HepG2 (cell line): Measurements from ENCODE around the gene CDH12.

Experiments
- HNRNPH1 ChIP-seq: fragments of 200-400 bp; formaldehyde crosslinking; optimal IDR thresholded peaks from 2 replicates; pipeline ENCODE3; 2017; ENCODE audit warnings: mild to moderate bottlenecking, low read depth, low read length
- POLR2A ChIP-seq, 2 experiments: IDR thresholded peaks; 2 replicates each; pipeline ENCODE4 v1.6.1; 2011; ENCODE audit warnings: low read depth in 2 of 2, low read length in 2 of 2, mild to moderate bottlenecking in 1 of 2, moderate library complexity in 1 of 2; ENCODE audit not compliant: insufficient read depth in 1 of 2
- RFX3 ChIP-seq: IDR thresholded peaks from 2 replicates; pipeline ENCODE4 v1.6.1; 2016; ENCODE audit warnings: missing biosample characterization, missing genetic modification reagents
- SSRP1 ChIP-seq: IDR thresholded peaks from 2 replicates; pipeline ENCODE4 v1.6.1; 2016; ENCODE audit warnings: control low read depth
- ZNF121 ChIP-seq: sonication (generic); formaldehyde crosslinking; IDR thresholded peaks from 2 replicates; pipeline ENCODE4 v1.5.0; 2020; ENCODE audit warnings: mild to moderate bottlenecking, missing genetic modification reagents
- ZNF468 ChIP-seq: sonication (generic); formaldehyde crosslinking; IDR thresholded peaks from 2 replicates; pipeline ENCODE4 v1.8.0; 2022; ENCODE audit warnings: mild to moderate bottlenecking, moderate library complexity, missing genetic modification reagents
- TF ChIP-seq, protein P1 (sequence below): sonication (generic); formaldehyde crosslinking; IDR thresholded peaks from 2 replicates; pipeline ENCODE4 v1.8.0; 2022; ENCODE audit warnings: missing genetic modification reagents, low read depth, mild to moderate bottlenecking, borderline replicate concordance
- TF ChIP-seq, protein P2 (sequence below): sonication (generic); formaldehyde crosslinking; IDR thresholded peaks from 2 replicates; pipeline ENCODE4 v1.5.0; 2020; ENCODE audit warnings: mild to moderate bottlenecking, missing genetic modification reagents, moderate library complexity
- TF ChIP-seq, protein P3 (sequence below): sonication (generic); formaldehyde crosslinking; IDR thresholded peaks from 2 replicates; pipeline ENCODE4 v1.4.0; 2020; ENCODE audit warnings: missing genetic modification reagents, mild to moderate bottlenecking, borderline replicate concordance
- TF ChIP-seq, protein P4 (sequence below): IDR thresholded peaks from 2 replicates; pipeline ENCODE4 v1.6.1; 2016
- TF ChIP-seq, protein P5 (sequence below): IDR thresholded peaks from 2 replicates; pipeline ENCODE4 v1.6.1; 2018; ENCODE audit warnings: missing genetic modification reagents

DNA sequence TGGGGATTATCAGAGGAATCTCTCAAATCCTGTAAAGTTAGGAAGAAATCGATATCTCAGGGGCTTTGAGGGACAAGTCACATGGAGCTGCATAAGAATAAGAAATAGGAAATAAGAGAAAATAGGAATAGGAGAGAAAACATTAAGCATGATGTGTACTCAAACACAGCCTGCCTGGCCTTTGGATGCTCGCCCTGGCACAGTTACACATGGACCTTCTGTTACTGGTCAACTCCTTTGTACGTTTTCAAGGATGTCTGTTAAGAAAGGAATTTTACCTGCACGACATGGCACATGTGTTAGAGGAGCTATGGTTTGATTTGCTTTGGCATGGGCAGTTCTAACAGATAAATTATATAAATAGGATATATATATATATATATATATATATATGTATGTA is 321.2 kb downstream of the CDH12 start:
- TF ChIP-seq, protein P1, sequence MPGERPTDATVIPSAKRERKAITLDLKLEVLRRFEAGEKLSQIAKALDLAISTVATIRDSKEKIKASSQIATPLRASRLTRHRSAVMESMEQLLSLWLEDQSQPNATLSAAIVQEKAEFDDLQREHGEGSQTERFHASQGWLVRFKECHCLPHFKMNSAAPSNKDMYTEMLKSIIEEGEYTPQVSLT (CRISPR knock-in tag) = no peak
- TF ChIP-seq, protein P2, sequence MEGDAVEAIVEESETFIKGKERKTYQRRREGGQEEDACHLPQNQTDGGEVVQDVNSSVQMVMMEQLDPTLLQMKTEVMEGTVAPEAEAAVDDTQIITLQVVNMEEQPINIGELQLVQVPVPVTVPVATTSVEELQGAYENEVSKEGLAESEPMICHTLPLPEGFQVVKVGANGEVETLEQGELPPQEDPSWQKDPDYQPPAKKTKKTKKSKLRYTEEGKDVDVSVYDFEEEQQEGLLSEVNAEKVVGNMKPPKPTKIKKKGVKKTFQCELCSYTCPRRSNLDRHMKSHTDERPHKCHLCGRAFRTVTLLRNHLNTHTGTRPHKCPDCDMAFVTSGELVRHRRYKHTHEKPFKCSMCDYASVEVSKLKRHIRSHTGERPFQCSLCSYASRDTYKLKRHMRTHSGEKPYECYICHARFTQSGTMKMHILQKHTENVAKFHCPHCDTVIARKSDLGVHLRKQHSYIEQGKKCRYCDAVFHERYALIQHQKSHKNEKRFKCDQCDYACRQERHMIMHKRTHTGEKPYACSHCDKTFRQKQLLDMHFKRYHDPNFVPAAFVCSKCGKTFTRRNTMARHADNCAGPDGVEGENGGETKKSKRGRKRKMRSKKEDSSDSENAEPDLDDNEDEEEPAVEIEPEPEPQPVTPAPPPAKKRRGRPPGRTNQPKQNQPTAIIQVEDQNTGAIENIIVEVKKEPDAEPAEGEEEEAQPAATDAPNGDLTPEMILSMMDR = no peak
- TF ChIP-seq HNRNPH1 = no peak
- TF ChIP-seq POLR2A (IDR thresholded peaks at IDR 0.05; ENCODE audit: insufficient read depth in 1 of 2, low read depth in 2 of 2, low read length in 2 of 2) = no peak
- no peak for TF ChIP-seq RFX3 (CRISPR knock-in tag)
- TF ChIP-seq SSRP1 (CRISPR knock-in tag) = no peak
- TF ChIP-seq ZNF121 (CRISPR knock-in tag) = no peak
- TF ChIP-seq, protein P3, sequence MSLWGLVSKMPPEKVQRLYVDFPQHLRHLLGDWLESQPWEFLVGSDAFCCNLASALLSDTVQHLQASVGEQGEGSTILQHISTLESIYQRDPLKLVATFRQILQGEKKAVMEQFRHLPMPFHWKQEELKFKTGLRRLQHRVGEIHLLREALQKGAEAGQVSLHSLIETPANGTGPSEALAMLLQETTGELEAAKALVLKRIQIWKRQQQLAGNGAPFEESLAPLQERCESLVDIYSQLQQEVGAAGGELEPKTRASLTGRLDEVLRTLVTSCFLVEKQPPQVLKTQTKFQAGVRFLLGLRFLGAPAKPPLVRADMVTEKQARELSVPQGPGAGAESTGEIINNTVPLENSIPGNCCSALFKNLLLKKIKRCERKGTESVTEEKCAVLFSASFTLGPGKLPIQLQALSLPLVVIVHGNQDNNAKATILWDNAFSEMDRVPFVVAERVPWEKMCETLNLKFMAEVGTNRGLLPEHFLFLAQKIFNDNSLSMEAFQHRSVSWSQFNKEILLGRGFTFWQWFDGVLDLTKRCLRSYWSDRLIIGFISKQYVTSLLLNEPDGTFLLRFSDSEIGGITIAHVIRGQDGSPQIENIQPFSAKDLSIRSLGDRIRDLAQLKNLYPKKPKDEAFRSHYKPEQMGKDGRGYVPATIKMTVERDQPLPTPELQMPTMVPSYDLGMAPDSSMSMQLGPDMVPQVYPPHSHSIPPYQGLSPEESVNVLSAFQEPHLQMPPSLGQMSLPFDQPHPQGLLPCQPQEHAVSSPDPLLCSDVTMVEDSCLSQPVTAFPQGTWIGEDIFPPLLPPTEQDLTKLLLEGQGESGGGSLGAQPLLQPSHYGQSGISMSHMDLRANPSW (CRISPR knock-in tag) = no peak
- TF ChIP-seq, protein P4, sequence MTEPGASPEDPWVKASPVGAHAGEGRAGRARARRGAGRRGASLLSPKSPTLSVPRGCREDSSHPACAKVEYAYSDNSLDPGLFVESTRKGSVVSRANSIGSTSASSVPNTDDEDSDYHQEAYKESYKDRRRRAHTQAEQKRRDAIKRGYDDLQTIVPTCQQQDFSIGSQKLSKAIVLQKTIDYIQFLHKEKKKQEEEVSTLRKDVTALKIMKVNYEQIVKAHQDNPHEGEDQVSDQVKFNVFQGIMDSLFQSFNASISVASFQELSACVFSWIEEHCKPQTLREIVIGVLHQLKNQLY = no peak
- TF ChIP-seq, protein P5, sequence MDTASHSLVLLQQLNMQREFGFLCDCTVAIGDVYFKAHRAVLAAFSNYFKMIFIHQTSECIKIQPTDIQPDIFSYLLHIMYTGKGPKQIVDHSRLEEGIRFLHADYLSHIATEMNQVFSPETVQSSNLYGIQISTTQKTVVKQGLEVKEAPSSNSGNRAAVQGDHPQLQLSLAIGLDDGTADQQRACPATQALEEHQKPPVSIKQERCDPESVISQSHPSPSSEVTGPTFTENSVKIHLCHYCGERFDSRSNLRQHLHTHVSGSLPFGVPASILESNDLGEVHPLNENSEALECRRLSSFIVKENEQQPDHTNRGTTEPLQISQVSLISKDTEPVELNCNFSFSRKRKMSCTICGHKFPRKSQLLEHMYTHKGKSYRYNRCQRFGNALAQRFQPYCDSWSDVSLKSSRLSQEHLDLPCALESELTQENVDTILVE (CRISPR knock-in tag) = no peak
- no peak for TF ChIP-seq ZNF468
